OCI-LY3 (cell line): ENCODE measurements around the gene TPRX1.

Source experiments
- EZH2phosphoT487 ChIP-seq: fragments of 200-600 bp; shearing (Covaris generic); IDR thresholded peaks from 2 replicates; pipeline ENCODE4 v1.6.1; 2018; ENCODE audit warnings: antibody characterized with exemption, mixed run types, low read depth
- TF ChIP-seq, protein P1 (sequence below): fragments of 200-600, 300-600 bp; sonication (generic); IDR thresholded peaks from 2 replicates; pipeline ENCODE4 v1.5.1; 2014; ENCODE audit warnings: antibody characterized with exemption, low read length, low read depth

DNA sequence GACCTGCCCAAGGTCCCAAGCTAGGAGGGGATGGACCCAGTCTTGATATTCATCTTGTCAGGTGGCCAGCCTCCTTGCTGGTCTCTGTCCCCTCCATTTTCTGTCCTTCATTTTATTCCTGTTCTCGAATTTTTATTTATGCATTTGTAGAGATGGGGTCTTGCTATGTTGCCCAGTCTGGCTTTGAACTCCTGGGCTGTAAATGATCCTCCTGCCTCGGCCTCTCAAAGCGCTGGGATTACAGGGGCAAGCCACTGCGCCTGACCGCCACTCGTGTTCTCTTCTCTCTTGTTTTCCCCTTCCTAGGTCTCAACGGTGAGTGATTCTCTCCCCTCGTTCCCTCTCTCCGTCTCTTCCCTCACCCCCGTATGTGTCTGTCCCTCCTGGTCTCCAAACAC is 44.1 kb upstream of the TPRX1 start:
- TF ChIP-seq, protein P1, sequence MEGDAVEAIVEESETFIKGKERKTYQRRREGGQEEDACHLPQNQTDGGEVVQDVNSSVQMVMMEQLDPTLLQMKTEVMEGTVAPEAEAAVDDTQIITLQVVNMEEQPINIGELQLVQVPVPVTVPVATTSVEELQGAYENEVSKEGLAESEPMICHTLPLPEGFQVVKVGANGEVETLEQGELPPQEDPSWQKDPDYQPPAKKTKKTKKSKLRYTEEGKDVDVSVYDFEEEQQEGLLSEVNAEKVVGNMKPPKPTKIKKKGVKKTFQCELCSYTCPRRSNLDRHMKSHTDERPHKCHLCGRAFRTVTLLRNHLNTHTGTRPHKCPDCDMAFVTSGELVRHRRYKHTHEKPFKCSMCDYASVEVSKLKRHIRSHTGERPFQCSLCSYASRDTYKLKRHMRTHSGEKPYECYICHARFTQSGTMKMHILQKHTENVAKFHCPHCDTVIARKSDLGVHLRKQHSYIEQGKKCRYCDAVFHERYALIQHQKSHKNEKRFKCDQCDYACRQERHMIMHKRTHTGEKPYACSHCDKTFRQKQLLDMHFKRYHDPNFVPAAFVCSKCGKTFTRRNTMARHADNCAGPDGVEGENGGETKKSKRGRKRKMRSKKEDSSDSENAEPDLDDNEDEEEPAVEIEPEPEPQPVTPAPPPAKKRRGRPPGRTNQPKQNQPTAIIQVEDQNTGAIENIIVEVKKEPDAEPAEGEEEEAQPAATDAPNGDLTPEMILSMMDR: no peak
- TF ChIP-seq EZH2phosphoT487: no peak
